HG03066 (cell line): Measurements from ENCODE around the gene TRMT1.

Experiments used
- ATAC-seq: cut with Tn5 transposase; IDR thresholded peaks from one replicate; pipeline ENCODE4 v1.9.1; 2021; ENCODE audit warnings: low read depth; ENCODE audit not compliant: unreplicated experiment

The TRMT1 gene

GRCh38 chr19:13092606-13093235, 23.8 kb downstream of the TRMT1 start:
- ATAC-seq = no peak

GRCh38 chr19:13092158-13092543, 24.4 kb downstream of the TRMT1 start:
- no peak for ATAC-seq

GRCh38 chr19:13091400-13092157, 25.0 kb downstream of the TRMT1 start:
- ATAC-seq = no peak

GRCh38 chr19:13090511-13091231, 25.9 kb downstream of the TRMT1 start:
- no peak for ATAC-seq

GRCh38 chr19:13089857-13090507, 26.6 kb downstream of the TRMT1 start:
- ATAC-seq = no peak

GRCh38 chr19:13089139-13089856, 27.2 kb downstream of the TRMT1 start:
- ATAC-seq = no peak

GRCh38 chr19:13087795-13088537, 28.6 kb downstream of the TRMT1 start:
- no peak for ATAC-seq

GRCh38 chr19:13087295-13087694, 29.2 kb downstream of the TRMT1 start:
- no peak for ATAC-seq

GRCh38 chr19:13086341-13086740, 30.2 kb downstream of the TRMT1 start:
- no peak for ATAC-seq

GRCh38 chr19:13085666-13086065, 30.9 kb downstream of the TRMT1 start:
- no peak for ATAC-seq

GRCh38 chr19:13083627-13084026, 32.9 kb downstream of the TRMT1 start:
- ATAC-seq = no peak

- no peak for ATAC-seq
These were observed 33.5 kb downstream of the TRMT1 start for GRCh38 chr19:13083008-13083404.

GRCh38 chr19:13082192-13083007, 34.1 kb downstream of the TRMT1 start:
- no peak for ATAC-seq

- no peak for ATAC-seq
These were observed 37.0 kb downstream of the TRMT1 start for GRCh38 chr19:13079542-13079986.

- no peak for ATAC-seq
These were observed 37.5 kb downstream of the TRMT1 start for GRCh38 chr19:13078897-13079541.

GRCh38 chr19:13078381-13078780, 38.2 kb downstream of the TRMT1 start:
- no peak for ATAC-seq

GRCh38 chr19:13077240-13077639, 39.3 kb downstream of the TRMT1 start:
- no peak for ATAC-seq

GRCh38 chr19:13076787-13077186, 39.8 kb downstream of the TRMT1 start:
- ATAC-seq = no peak
